Fibroblast of pulmonary artery (primary cell): ENCODE results near the gene DUSP10.

Source experiments
- DNase-seq: peaks from one replicate; pipeline ENCODE4 v3.0.0-alpha.2; 2010; ENCODE audit warnings: low read depth
- H3K4me3 ChIP-seq: replicated peaks from 2 replicates; pipeline ENCODE4 v1.5.1; 2011; ENCODE audit warnings: low read depth, mild to moderate bottlenecking, control low read depth, low read length, moderate library complexity
- TF ChIP-seq, protein P1 (sequence below): IDR thresholded peaks from 2 replicates; pipeline ENCODE4 v1.5.1; 2011; ENCODE audit warnings: mild to moderate bottlenecking, control low read depth, low read length, inconsistent platforms; ENCODE audit errors: missing control alignments

The DUSP10 gene

DNA sequence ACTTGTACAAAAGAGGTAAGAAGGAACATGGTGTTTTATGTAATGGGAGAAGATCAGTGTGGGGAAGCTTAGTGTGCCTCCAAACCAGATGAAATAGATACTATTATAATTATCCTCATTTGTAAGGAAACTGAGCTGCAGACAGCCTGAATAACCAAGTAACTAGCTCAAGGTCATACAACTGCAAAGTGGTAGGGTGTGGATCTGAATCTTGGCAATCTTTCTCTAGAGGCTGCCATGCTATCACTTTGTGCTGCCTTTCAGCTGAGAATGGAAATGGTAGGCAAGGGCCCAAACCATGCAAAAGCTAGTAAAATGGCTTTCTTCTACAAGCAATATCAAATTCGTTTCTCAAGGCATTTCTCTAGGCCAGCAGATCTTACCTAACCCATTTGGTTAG, 51.0 kb downstream of the DUSP10 start:
- H3K4me3 ChIP-seq, result no peak overlapping the region
- no peak for DNase-seq
- TF ChIP-seq, protein P1, sequence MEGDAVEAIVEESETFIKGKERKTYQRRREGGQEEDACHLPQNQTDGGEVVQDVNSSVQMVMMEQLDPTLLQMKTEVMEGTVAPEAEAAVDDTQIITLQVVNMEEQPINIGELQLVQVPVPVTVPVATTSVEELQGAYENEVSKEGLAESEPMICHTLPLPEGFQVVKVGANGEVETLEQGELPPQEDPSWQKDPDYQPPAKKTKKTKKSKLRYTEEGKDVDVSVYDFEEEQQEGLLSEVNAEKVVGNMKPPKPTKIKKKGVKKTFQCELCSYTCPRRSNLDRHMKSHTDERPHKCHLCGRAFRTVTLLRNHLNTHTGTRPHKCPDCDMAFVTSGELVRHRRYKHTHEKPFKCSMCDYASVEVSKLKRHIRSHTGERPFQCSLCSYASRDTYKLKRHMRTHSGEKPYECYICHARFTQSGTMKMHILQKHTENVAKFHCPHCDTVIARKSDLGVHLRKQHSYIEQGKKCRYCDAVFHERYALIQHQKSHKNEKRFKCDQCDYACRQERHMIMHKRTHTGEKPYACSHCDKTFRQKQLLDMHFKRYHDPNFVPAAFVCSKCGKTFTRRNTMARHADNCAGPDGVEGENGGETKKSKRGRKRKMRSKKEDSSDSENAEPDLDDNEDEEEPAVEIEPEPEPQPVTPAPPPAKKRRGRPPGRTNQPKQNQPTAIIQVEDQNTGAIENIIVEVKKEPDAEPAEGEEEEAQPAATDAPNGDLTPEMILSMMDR, result no peak

DNA sequence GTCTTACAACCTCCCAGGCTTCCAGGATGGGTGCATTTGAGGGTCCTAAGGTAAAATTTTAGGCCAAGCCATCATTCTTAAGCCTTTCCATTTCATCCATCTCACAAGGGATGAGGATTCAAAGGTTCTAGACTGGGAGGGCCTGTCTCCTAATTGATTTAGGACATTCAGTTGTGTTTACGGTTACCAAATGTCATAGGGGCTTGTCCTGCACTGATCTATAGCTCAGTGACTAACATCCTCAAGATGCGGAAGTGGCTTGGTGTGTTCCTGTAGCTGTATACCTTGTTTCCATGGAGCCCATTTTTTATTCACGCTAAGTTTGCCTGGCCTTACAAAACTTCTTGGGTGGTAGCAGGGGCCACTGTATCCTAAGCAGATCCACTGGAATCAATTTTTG, 52.8 kb downstream of the DUSP10 start:
- TF ChIP-seq, protein P1, result no peak
- DNase-seq, result no peak
- no peak overlapping the region for H3K4me3 ChIP-seq

DNA sequence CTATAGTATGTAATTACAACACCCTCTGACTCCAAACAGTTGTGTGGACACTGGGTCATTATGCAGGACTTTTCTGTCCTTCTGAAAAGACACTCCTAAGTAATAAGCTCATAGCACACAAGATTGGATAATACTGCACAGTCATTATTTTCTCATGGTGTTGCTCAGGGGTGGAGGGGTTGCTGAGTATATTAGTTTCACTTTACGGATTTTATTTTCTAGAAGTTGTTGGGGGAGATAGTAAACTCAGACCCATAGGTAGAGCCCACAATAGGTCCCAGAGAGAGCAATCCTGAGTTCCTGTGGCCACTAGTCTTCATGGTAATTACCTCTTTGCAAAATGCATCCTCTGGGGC, 53.4 kb downstream of the DUSP10 start:
- DNase-seq, result no peak
- TF ChIP-seq, protein P1, result no peak

DNA sequence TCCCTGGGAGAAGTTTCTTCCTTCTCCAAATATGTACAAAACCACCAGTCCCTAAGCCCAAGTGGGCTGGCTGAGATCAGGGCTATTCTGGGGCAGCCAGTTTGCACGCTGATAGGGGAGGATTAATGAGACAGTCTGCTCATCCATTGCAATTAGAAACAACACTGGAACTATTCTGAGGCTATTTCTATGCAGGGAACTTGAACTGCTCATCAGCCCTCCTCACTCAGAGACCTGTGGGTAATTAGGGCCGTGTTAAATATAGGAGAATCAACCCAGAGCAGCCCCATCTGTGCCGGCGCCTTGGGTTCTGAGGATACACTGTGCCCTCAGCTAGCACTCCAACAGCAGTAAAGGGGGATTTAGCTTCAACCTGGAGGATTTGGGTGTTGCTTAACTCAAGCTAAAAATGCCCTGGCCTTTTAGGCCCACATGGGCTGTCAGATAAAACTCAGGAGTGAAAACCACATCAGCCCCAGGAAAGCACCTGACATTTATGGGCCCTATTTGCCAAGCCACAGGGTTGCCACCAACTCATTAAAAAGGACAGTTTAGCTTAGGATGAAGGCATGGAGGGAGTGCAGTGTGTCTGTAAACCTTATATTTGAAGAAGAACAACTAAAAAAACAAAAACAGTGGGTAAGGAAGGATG, 53.9 kb downstream of the DUSP10 start:
- TF ChIP-seq, protein P1, result no peak
- H3K4me3 ChIP-seq, result no peak overlapping the region
- DNase-seq, result no peak

More for the DNA sequence above, 53.4 kb downstream of the DUSP10 start:
- H3K4me3 ChIP-seq, result no peak overlapping the region

DNA sequence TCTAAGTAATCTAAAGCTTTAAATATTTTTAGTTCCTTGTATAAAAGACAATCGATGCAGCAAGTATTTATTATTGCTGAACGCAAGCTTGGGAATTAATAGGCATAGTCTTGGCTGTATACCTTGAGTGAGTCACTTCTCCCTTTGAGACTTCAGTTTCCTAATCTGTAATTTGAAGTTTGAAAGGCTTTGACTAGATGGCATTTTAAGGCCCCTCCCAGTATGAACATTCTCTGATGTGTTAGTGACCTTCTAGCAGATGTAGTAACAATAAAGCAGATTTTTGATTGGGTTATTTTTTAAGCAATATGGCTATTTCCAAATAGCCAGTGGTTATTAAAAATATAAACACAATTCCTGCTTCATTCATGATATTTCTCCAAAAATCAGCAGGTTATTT, 58.2 kb downstream of the DUSP10 start:
- peak; percentile 21 for DNase-seq
- no peak overlapping the region for H3K4me3 ChIP-seq
- TF ChIP-seq, protein P1, result no peak

DNA sequence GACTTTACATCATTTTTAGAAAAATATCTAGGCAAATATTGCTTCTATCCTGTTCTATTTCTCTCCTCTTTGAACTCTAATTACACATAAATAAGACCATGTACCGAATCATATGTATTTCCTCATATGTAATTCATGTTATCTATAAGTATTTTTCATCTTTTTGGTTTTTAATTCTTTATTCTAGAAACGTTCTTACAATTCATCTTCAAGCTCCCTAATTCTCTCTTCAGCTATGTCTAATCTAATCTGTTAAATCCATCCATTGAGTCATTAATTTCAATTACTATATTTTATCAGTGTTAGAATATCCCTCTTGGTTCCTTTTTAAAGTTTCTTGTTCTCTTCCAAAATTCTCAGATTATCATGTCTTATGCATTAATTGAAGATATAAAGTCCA, 61.8 kb downstream of the DUSP10 start:
- TF ChIP-seq, protein P1, result no peak
- no peak for DNase-seq
- no peak overlapping the region for H3K4me3 ChIP-seq

DNA sequence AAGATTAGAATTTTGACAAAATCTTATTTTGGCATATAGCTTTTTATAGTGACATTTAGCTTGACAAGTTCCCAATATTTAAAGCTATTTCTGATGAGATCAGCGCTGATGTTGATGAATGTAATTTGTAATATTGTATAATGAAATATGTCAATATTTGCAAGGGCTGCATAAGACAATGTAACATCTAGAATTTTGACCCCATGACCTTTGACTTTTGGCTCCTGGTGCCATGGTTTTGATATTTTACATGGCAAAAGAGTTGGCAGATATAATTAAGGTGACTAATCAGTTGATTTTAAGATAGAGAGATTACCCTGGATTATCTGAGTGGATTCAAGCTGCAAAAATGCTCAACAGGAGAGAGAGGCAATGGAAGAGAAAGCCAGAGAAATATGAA, 63.9 kb downstream of the DUSP10 start:
- DNase-seq, result no peak
- H3K4me3 ChIP-seq, result no peak overlapping the region
- TF ChIP-seq, protein P1, result no peak
